GM10266 (cell line): ENCODE measurements around the gene NADK2.

Source experiments
- DNase-seq: peaks from one replicate; pipeline ENCODE4 v3.0.0; 2012; ENCODE audit errors: extremely low spot score
- CTCF ChIP-seq: IDR thresholded peaks from 2 replicates; pipeline ENCODE4 v1.5.1; 2012; ENCODE audit warnings: mild to moderate bottlenecking, low read depth; ENCODE audit not compliant: control insufficient read depth, insufficient read depth; ENCODE audit errors: missing control alignments

The NADK2 gene

DNA sequence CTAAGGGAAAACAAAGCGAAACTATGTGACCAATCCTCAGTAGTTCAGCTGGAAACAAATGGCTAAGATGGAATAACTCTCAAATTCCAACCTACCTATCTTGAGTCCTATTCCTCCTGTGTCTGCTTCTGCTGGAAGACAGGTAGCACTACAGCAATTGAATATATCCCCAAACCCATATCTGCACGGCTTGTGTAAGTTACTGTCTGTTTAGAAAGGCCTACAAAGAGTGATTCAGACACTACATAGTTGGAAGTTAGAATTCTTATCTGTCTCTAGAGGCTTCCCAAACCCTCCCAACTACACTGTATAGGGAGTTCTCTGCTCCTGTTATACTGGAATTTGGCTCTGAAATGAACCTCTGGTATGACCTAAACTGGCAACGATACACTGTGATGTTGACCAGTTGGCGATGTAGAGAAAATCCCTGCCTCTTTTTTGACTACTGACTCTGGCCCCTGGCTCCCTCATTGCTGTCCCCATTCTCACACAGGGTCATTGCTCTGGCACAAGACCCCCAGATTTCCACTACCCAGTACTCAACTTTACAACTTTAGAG is 22.6 kb upstream of the NADK2 start:
- TF ChIP-seq CTCF = no peak
- no peak for DNase-seq

- no peak for TF ChIP-seq CTCF
- no peak for DNase-seq
Measured at GRCh38 chr5:36261186-36261585, 19.5 kb upstream of the NADK2 start.

DNA sequence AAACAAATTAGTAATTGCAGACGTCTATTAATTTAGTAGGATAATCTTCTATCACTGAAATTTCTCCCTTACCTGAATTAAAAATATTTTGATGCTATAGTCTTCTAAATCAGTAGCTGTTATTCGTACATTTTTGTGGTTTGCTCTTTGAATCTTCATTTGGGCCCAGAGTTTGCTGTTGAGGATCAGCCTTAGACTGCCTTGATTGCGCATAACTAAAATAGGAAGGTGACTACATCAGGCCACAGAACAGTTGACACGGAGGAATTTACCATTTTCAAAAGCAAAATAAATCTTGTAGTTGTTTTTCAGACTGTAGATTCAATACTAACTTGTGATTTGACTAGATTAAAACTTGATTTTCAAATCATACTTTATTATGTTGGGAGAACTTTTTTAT is 11.8 kb upstream of the NADK2 start:
- TF ChIP-seq CTCF = no peak
- no peak for DNase-seq

- DNase-seq = no peak
- no peak for TF ChIP-seq CTCF
Measured at GRCh38 chr5:36252722-36253365, 11.1 kb upstream of the NADK2 start.

DNA sequence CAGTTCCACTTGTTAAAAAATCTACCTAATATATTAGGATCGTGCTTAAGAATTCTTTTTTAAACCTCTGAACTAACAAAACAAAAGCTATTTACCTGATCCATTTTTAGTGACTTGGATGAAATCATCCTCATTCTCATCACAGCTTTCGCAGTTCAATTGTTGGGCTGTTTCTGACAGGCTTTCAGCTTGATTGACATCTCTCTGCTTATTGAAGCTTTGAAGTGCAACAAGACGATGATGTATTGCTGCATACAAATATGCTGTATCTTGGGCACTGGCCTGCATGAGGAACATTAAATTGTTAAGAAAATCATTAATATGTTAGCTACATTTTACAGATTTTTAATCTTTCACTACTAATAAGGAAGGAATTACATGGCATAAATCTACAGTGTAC is 9.5 kb upstream of the NADK2 start:
- no peak for DNase-seq
- no peak for TF ChIP-seq CTCF

DNA sequence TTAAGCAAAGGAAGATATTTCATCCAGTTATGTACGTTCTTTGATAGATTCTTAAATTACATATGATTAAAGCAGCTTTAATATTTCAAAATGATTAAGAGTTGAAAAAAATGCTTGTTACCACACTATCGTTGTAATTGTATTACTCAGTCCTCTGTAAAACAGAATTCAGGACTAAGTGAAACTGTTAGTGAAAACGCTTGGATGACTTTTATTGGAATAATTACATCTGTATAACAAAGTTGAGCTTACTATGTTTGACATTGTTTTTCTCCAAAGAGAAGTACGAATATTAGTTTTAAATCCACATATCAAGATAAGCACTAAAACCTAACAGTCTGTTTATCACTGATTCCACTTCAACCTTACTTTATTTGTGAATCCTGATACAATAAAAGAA is 8.7 kb upstream of the NADK2 start:
- TF ChIP-seq CTCF = no peak
- DNase-seq = no peak

- no peak for TF ChIP-seq CTCF
Measured at GRCh38 chr5:36246036-36246800, 4.5 kb upstream of the NADK2 start.

More at GRCh38 chr5:36246036-36246800, 4.5 kb upstream of the NADK2 start:
- DNase-seq = no peak
